HG03565 (cell line): ENCODE data around the gene ABCD4.

Source experiments
- ATAC-seq: cut with Tn5 transposase; IDR thresholded peaks from one replicate; pipeline ENCODE4 v1.9.1; 2021; ENCODE audit warnings: mild to moderate bottlenecking, moderate library complexity; ENCODE audit not compliant: unreplicated experiment

Gene ABCD4

DNA sequence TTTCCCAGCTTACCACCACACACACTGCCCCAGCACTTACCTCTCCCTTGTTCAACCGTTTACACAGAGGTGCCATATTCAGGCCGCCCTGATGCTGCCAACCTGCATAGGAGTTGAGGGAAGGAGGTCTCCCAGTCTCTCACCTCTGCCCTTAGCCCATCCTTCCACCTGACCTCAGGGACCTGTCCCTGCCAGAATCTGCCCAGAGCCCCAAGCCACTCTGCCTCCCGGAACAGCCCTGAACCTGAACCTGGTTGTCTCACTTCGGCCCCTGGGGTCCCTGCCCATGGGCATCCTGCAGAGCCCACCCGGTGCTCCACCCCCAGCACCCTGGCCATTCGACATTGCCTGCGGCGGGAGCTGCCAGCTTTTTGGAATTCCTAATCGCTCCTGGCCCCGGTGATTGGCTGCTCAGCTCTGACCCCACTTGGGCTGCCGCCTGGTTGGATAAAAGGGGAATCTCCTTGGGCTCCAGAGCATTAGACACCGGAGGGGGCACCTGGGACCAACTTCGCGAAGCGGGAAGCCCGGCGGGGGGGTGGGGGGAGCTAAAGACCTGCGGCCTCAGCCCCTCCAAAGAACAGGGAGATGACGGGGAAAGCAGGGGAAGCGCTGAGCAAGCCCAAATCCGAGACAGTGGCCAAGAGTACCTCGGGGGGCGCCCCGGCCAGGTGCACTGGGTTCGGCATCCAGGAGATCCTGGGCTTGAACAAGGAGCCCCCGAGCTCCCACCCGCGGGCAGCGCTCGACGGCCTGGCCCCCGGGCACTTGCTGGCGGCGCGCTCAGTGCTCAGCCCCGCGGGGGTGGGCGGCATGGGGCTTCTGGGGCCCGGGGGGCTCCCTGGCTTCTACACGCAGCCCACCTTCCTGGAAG lies 63.5 kb downstream of the ABCD4 start, which contains the start of gene VSX2:
VSX2 (plus strand) TSS at position 476 of the 874 bp plus-strand sequence; CDS start at position 589, 113 bp downstream.
- ATAC-seq = no peak

DNA sequence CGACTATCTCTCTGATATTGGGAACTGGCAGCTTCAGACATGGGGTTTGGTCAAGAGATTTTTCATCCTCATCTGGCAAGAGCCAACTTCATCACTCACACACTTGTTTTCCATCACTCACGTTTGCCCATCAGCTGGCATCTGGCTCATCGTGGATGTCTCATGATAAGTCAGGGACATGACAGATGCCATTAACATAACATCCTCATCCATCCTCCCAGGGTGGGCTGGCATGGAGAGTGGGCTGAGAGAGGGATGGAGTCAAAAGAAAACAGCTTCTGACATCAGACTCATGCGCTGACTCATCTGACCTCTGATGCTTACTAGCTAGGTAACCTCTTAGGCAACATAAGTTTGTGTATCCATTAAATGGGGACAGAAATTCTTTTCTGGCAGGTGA lies 65.3 kb downstream of the ABCD4 start:
- ATAC-seq = no peak
